RWPE1 (cell line): Measurements from ENCODE around the gene WWOX.

Experiments
- CTCF ChIA-PET: fragments of 350-600 bp; sonication (Branson Sonifier 250); formaldehyde crosslinking; extraction: SDS; loops from one replicate; lab custom pipeline; 2021; lab: Yijun Ruan, JAX
- POLR2A ChIA-PET: fragments of 400-600 bp; formaldehyde crosslinking; extraction: SDS; loops from one replicate; lab custom pipeline; 2020; ENCODE audit warnings: antibody characterized with exemption; ENCODE audit not compliant: low non-redundant PET; lab: Yijun Ruan, JAX
- DNase-seq: peaks from one replicate; pipeline ENCODE4 v3.0.0; 2012; ENCODE audit warnings: low spot score
- H3K27ac ChIP-seq: fragments of 450-650 bp; 2 replicates; pipeline ENCODE4 v1.5.1; 2017
- TF ChIP-seq, protein P1 (sequence below): fragments of 450-650 bp; conservative IDR thresholded peaks from 2 replicates; pipeline ENCODE4 v1.5.1; 2017; ENCODE audit warnings: low read depth, mild to moderate bottlenecking

Gene WWOX

DNA sequence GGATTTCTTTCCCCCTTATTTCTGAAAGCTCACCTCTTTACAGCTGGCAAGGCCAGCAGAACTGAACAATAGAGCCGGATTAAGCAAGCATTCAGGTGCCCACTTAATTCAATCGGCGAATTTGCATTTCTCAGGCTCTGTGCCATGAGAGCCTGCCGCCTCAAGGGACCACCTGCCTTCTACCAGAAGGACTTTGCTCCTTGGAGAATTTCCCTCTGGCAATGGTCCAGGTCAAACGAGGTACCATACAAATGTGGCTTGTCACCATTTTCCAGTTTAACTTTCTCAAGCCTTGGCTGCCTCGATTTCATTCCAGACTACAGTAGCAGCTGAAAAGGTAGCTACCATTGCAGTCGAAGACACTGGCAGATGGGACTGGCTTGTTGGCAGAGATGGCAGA, 967.1 kb downstream of the WWOX start:
- H3K27ac ChIP-seq = no peak overlapping the region
- ChIA-PET CTCF (no interaction called here), POLR2A (no interaction called here)
- DNase-seq = no peak
- TF ChIP-seq, protein P1, sequence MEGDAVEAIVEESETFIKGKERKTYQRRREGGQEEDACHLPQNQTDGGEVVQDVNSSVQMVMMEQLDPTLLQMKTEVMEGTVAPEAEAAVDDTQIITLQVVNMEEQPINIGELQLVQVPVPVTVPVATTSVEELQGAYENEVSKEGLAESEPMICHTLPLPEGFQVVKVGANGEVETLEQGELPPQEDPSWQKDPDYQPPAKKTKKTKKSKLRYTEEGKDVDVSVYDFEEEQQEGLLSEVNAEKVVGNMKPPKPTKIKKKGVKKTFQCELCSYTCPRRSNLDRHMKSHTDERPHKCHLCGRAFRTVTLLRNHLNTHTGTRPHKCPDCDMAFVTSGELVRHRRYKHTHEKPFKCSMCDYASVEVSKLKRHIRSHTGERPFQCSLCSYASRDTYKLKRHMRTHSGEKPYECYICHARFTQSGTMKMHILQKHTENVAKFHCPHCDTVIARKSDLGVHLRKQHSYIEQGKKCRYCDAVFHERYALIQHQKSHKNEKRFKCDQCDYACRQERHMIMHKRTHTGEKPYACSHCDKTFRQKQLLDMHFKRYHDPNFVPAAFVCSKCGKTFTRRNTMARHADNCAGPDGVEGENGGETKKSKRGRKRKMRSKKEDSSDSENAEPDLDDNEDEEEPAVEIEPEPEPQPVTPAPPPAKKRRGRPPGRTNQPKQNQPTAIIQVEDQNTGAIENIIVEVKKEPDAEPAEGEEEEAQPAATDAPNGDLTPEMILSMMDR = no peak

GRCh38 chr16:79067600-79067999, 968.1 kb downstream of the WWOX start:
- TF ChIP-seq, protein P1 = no peak
- peak; percentile 20 for DNase-seq
- ChIA-PET CTCF (interaction anchor here (0.5 kb wide), 1 partner anchor 535 kb away, joined by 4 read pairs; no protein-coding TSS in a partner anchor), POLR2A (no interaction called here)
- H3K27ac ChIP-seq = no peak overlapping the region

GRCh38 chr16:79069121-79069520, 969.7 kb downstream of the WWOX start:
- no peak for DNase-seq
- ChIA-PET CTCF (no interaction called here), POLR2A (no interaction called here)
- TF ChIP-seq, protein P1 = no peak
- H3K27ac ChIP-seq = no peak overlapping the region

- no peak overlapping the region for H3K27ac ChIP-seq
- TF ChIP-seq, protein P1 = no peak
- POLR2A ChIA-PET = no interaction called here
- no peak for DNase-seq
- CTCF ChIA-PET = no interaction called here
Observed at GRCh38 chr16:79069633-79070032, 970.2 kb downstream of the WWOX start.

DNA sequence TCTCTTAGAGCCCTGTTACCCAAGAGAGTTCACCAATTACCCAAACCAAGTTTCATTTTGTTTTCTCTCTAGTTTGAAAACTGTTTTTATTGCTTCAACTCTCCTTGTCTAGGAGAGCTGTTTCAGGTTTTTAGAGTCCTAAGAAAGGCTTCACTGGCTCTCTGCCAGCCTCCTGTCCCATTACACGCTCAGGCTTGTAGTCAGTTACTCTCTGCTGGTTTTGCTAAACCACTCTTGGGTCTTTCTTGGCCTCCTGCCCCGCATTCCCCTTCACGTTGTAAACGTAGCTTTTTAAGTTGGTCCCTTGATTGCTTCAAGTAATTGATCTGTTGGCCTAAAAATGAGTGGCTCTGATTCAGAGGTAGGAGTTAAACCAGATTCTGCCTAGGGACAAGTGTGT, 972.0 kb downstream of the WWOX start:
- TF ChIP-seq, protein P1 = no peak
- ChIA-PET POLR2A (no interaction called here), CTCF (interaction anchor here (0.6 to 0.7 kb wide), 3 partner anchors 113 to 972 kb away, joined by 3 to 4 read pairs (median 3); no protein-coding TSS in a partner anchor)
- no peak overlapping the region for H3K27ac ChIP-seq
- peak; percentile 4 for DNase-seq

- no peak overlapping the region for H3K27ac ChIP-seq
- ChIA-PET POLR2A (no interaction called here), CTCF (interaction anchor here (0.6 to 0.7 kb wide), 2 partner anchors 22 to 40 kb away, joined by 3 read pairs; no protein-coding TSS in a partner anchor)
- DNase-seq = no peak
- TF ChIP-seq, protein P1 = no peak
Observed at GRCh38 chr16:79072517-79072916, 973.1 kb downstream of the WWOX start.

- no peak for DNase-seq
- TF ChIP-seq, protein P1 = no peak
- ChIA-PET CTCF (no interaction called here), POLR2A (no interaction called here)
- no peak overlapping the region for H3K27ac ChIP-seq
Observed at GRCh38 chr16:79073566-79073965, 974.1 kb downstream of the WWOX start.
